ENCODE data around the gene KCNJ1.

KCNJ1 gene

GRCh38 chr11:128814856-128815705 lies 52.0 kb downstream of the KCNJ1 start:
- no peaks in the 10 kb centered on the region for H3K4me1 Mint-ChIP-seq (ENCODE audit: low read depth)
- no peaks in the 10 kb centered on the region for H3K27me3 Mint-ChIP-seq (ENCODE audit: low read depth)
- H3K4me3 Mint-ChIP-seq: no peak overlapping the region
- H3K9me3 Mint-ChIP-seq: no peaks in the 10 kb centered on the region
- no peak overlapping the region for H3K27ac Mint-ChIP-seq
- peaks cover 21% of the 10 kb centered on the region for H3K36me3 Mint-ChIP-seq (ENCODE audit: low read depth)

GRCh38 chr11:128813729-128814128 lies 53.4 kb downstream of the KCNJ1 start:
- Mint-ChIP-seq H3K36me3 (ENCODE audit: low read depth) (peaks cover 27% of the 10 kb centered on the region), H3K9me3 (no peaks in the 10 kb centered on the region), H3K27ac (no peak overlapping the region), H3K4me1 (ENCODE audit: low read depth) (peaks cover 7% of the 10 kb centered on the region), H3K27me3 (ENCODE audit: low read depth) (no peaks in the 10 kb centered on the region), H3K4me3 (no peak overlapping the region)

GRCh38 chr11:128810784-128811514 lies 56.1 kb downstream of the KCNJ1 start:
- Mint-ChIP-seq H3K4me1 (ENCODE audit: low read depth) (peaks cover 15% of the 10 kb centered on the region), H3K9me3 (no peaks in the 10 kb centered on the region), H3K27ac (peak overlapping the region; percentile 23), H3K27me3 (ENCODE audit: low read depth) (no peaks in the 10 kb centered on the region), H3K4me3 (no peak overlapping the region), H3K36me3 (ENCODE audit: low read depth) (peaks cover 45% of the 10 kb centered on the region)

- Mint-ChIP-seq H3K4me1 (ENCODE audit: low read depth) (peaks cover 15% of the 10 kb centered on the region), H3K36me3 (ENCODE audit: low read depth) (peaks cover 57% of the 10 kb centered on the region), H3K4me3 (no peak overlapping the region), H3K27me3 (ENCODE audit: low read depth) (no peaks in the 10 kb centered on the region), H3K9me3 (no peaks in the 10 kb centered on the region), H3K27ac (peak overlapping the region; percentile 46)
Measured at GRCh38 chr11:128809128-128809527, 58.0 kb downstream of the KCNJ1 start.

- H3K4me3 Mint-ChIP-seq: no peak overlapping the region
- H3K9me3 Mint-ChIP-seq: no peaks in the 10 kb centered on the region
- no peak overlapping the region for H3K27ac Mint-ChIP-seq
- no peaks in the 10 kb centered on the region for H3K27me3 Mint-ChIP-seq (ENCODE audit: low read depth)
- H3K36me3 Mint-ChIP-seq (ENCODE audit: low read depth): peaks cover 57% of the 10 kb centered on the region
- H3K4me1 Mint-ChIP-seq (ENCODE audit: low read depth): peaks cover 23% of the 10 kb centered on the region
Measured at GRCh38 chr11:128807909-128808308, 59.2 kb downstream of the KCNJ1 start.

GRCh38 chr11:128806506-128807261 lies 60.4 kb downstream of the KCNJ1 start:
- H3K36me3 Mint-ChIP-seq (ENCODE audit: low read depth): peaks cover 58% of the 10 kb centered on the region
- no peak overlapping the region for H3K27ac Mint-ChIP-seq
- H3K4me3 Mint-ChIP-seq: no peak overlapping the region
- H3K27me3 Mint-ChIP-seq (ENCODE audit: low read depth): no peaks in the 10 kb centered on the region
- no peaks in the 10 kb centered on the region for H3K9me3 Mint-ChIP-seq
- H3K4me1 Mint-ChIP-seq (ENCODE audit: low read depth): peaks cover 34% of the 10 kb centered on the region

- Mint-ChIP-seq H3K9me3 (no peaks in the 10 kb centered on the region), H3K4me1 (ENCODE audit: low read depth) (peaks cover 36% of the 10 kb centered on the region), H3K36me3 (ENCODE audit: low read depth) (peaks cover 47% of the 10 kb centered on the region), H3K27me3 (ENCODE audit: low read depth) (no peaks in the 10 kb centered on the region), H3K4me3 (no peak overlapping the region), H3K27ac (no peak overlapping the region)
Measured at GRCh38 chr11:128804481-128804880, 62.6 kb downstream of the KCNJ1 start.

GRCh38 chr11:128803449-128804245 lies 63.4 kb downstream of the KCNJ1 start:
- H3K27ac Mint-ChIP-seq: peak overlapping the region; percentile 65

GRCh38 chr11:128803011-128803410 lies 64.1 kb downstream of the KCNJ1 start:
- Mint-ChIP-seq H3K4me3 (peak overlapping the region; percentile 1), H3K27me3 (ENCODE audit: low read depth) (no peaks in the 10 kb centered on the region), H3K36me3 (ENCODE audit: low read depth) (peaks cover 46% of the 10 kb centered on the region), H3K27ac (peak overlapping the region; percentile 65), H3K9me3 (no peaks in the 10 kb centered on the region), H3K4me1 (ENCODE audit: low read depth) (peaks cover 32% of the 10 kb centered on the region)

More at GRCh38 chr11:128803449-128804245, 63.4 kb downstream of the KCNJ1 start:
- Mint-ChIP-seq H3K4me3 (peak overlapping the region; percentile 1), H3K27me3 (ENCODE audit: low read depth) (no peaks in the 10 kb centered on the region), H3K9me3 (no peaks in the 10 kb centered on the region), H3K4me1 (ENCODE audit: low read depth) (peaks cover 32% of the 10 kb centered on the region), H3K36me3 (ENCODE audit: low read depth) (peaks cover 46% of the 10 kb centered on the region)

GRCh38 chr11:128802358-128802981 lies 64.6 kb downstream of the KCNJ1 start:
- Mint-ChIP-seq H3K4me3 (no peak overlapping the region), H3K27me3 (ENCODE audit: low read depth) (no peaks in the 10 kb centered on the region), H3K27ac (no peak overlapping the region), H3K36me3 (ENCODE audit: low read depth) (peaks cover 42% of the 10 kb centered on the region), H3K9me3 (no peaks in the 10 kb centered on the region), H3K4me1 (ENCODE audit: low read depth) (peaks cover 32% of the 10 kb centered on the region)

GRCh38 chr11:128800871-128801417 lies 66.2 kb downstream of the KCNJ1 start:
- no peak overlapping the region for H3K4me3 Mint-ChIP-seq
- no peak overlapping the region for H3K27ac Mint-ChIP-seq
- H3K4me1 Mint-ChIP-seq (ENCODE audit: low read depth): peaks cover 27% of the 10 kb centered on the region
- H3K9me3 Mint-ChIP-seq: no peaks in the 10 kb centered on the region
- no peaks in the 10 kb centered on the region for H3K27me3 Mint-ChIP-seq (ENCODE audit: low read depth)
- peaks cover 38% of the 10 kb centered on the region for H3K36me3 Mint-ChIP-seq (ENCODE audit: low read depth)

GRCh38 chr11:128796270-128796669 lies 70.8 kb downstream of the KCNJ1 start:
- Mint-ChIP-seq H3K4me1 (ENCODE audit: low read depth) (peaks cover 9% of the 10 kb centered on the region), H3K9me3 (no peaks in the 10 kb centered on the region), H3K27ac (no peak overlapping the region), H3K27me3 (ENCODE audit: low read depth) (no peaks in the 10 kb centered on the region), H3K4me3 (no peak overlapping the region), H3K36me3 (ENCODE audit: low read depth) (peaks cover 36% of the 10 kb centered on the region)

GRCh38 chr11:128790196-128790595 lies 76.9 kb downstream of the KCNJ1 start:
- Mint-ChIP-seq H3K36me3 (ENCODE audit: low read depth) (peaks cover 44% of the 10 kb centered on the region), H3K4me1 (ENCODE audit: low read depth) (peaks cover 11% of the 10 kb centered on the region), H3K4me3 (no peak overlapping the region), H3K9me3 (no peaks in the 10 kb centered on the region), H3K27me3 (ENCODE audit: low read depth) (no peaks in the 10 kb centered on the region), H3K27ac (no peak overlapping the region)

Measured in T-helper 1 cell treated with Interleukin-12 subunit alpha and Interleukin-12 subunit beta and Interleukin-4 antibody, amounts not matched to agents 30 μg/mL and 1 μg/mL, for 36 hours (primary cell).